Rectal smooth muscle tissue (tissue), 1 donor: Measurements from ENCODE around the gene DIS3L2.

ENCODE experiments used
- H3K27ac ChIP-seq: one replicate; pipeline ENCODE4 v1.7.0; 2013; ENCODE audit warnings: low read depth, low read length, inconsistent platforms
- H3K27me3 ChIP-seq: one replicate; pipeline ENCODE4 v1.7.0; 2013; ENCODE audit warnings: low read length; ENCODE audit not compliant: control insufficient read depth, insufficient read depth
- H3K36me3 ChIP-seq: one replicate; pipeline ENCODE4 v1.7.0; 2013; ENCODE audit warnings: low read length; ENCODE audit not compliant: control insufficient read depth, insufficient read depth
- H3K4me1 ChIP-seq: one replicate; pipeline ENCODE4 v1.7.0; 2013; ENCODE audit warnings: low read length; ENCODE audit not compliant: control insufficient read depth, insufficient read depth
- H3K4me3 ChIP-seq: one replicate; pipeline ENCODE4 v1.7.0; 2013; ENCODE audit warnings: low read length
- H3K9ac ChIP-seq: one replicate; pipeline ENCODE4 v1.7.0; 2013; ENCODE audit warnings: low read length

Gene DIS3L2

GRCh38 chr2:232126301-232127099 lies 165.0 kb downstream of the DIS3L2 start:
- no peaks in the 10 kb centered on the region for H3K4me1 ChIP-seq
- H3K4me3 ChIP-seq, result no peak overlapping the region
- H3K36me3 ChIP-seq, result no peaks in the 10 kb centered on the region
- H3K9ac ChIP-seq, result no peak overlapping the region
- H3K27ac ChIP-seq, result no peak overlapping the region
- H3K27me3 ChIP-seq, result no peaks in the 10 kb centered on the region

- H3K27ac ChIP-seq, result no peak overlapping the region
- peaks cover 3% of the 10 kb centered on the region for H3K36me3 ChIP-seq
- H3K9ac ChIP-seq, result no peak overlapping the region
- no peak overlapping the region for H3K4me3 ChIP-seq
- no peaks in the 10 kb centered on the region for H3K4me1 ChIP-seq
- H3K27me3 ChIP-seq, result no peaks in the 10 kb centered on the region
These were observed 168.0 kb downstream of the DIS3L2 start for GRCh38 chr2:232129483-232129882.

GRCh38 chr2:232132181-232132580 lies 170.7 kb downstream of the DIS3L2 start:
- Histone ChIP-seq H3K27me3 (no peaks in the 10 kb centered on the region), H3K4me1 (no peaks in the 10 kb centered on the region), H3K27ac (no peak overlapping the region), H3K36me3 (peaks cover 3% of the 10 kb centered on the region), H3K9ac (no peak overlapping the region), H3K4me3 (no peak overlapping the region)

- Histone ChIP-seq H3K9ac (no peak overlapping the region), H3K27me3 (no peaks in the 10 kb centered on the region), H3K4me3 (no peak overlapping the region), H3K36me3 (peaks cover 3% of the 10 kb centered on the region), H3K27ac (no peak overlapping the region), H3K4me1 (no peaks in the 10 kb centered on the region)
These were observed 171.6 kb downstream of the DIS3L2 start for GRCh38 chr2:232133078-232133477.

GRCh38 chr2:232134939-232135338 lies 173.4 kb downstream of the DIS3L2 start:
- Histone ChIP-seq H3K9ac (no peak overlapping the region), H3K27me3 (no peaks in the 10 kb centered on the region), H3K36me3 (peaks cover 3% of the 10 kb centered on the region), H3K4me1 (no peaks in the 10 kb centered on the region), H3K4me3 (no peak overlapping the region), H3K27ac (no peak overlapping the region)

GRCh38 chr2:232137356-232138147 lies 176.0 kb downstream of the DIS3L2 start:
- H3K4me3 ChIP-seq, result no peak overlapping the region
- no peaks in the 10 kb centered on the region for H3K4me1 ChIP-seq
- no peaks in the 10 kb centered on the region for H3K27me3 ChIP-seq
- H3K36me3 ChIP-seq, result peaks cover 3% of the 10 kb centered on the region
- no peak overlapping the region for H3K27ac ChIP-seq
- H3K9ac ChIP-seq, result no peak overlapping the region

GRCh38 chr2:232138441-232138840 lies 176.9 kb downstream of the DIS3L2 start:
- Histone ChIP-seq H3K36me3 (no peaks in the 10 kb centered on the region), H3K9ac (no peak overlapping the region), H3K4me1 (no peaks in the 10 kb centered on the region), H3K27me3 (no peaks in the 10 kb centered on the region), H3K27ac (no peak overlapping the region), H3K4me3 (no peak overlapping the region)

- Histone ChIP-seq H3K36me3 (no peaks in the 10 kb centered on the region), H3K27ac (no peak overlapping the region), H3K27me3 (no peaks in the 10 kb centered on the region), H3K9ac (no peak overlapping the region), H3K4me3 (no peak overlapping the region), H3K4me1 (no peaks in the 10 kb centered on the region)
These were observed 177.7 kb downstream of the DIS3L2 start for GRCh38 chr2:232139171-232139594.

GRCh38 chr2:232139786-232140562 lies 178.5 kb downstream of the DIS3L2 start:
- Histone ChIP-seq H3K4me1 (no peaks in the 10 kb centered on the region), H3K36me3 (no peaks in the 10 kb centered on the region), H3K9ac (no peak overlapping the region), H3K27ac (no peak overlapping the region), H3K4me3 (no peak overlapping the region), H3K27me3 (no peaks in the 10 kb centered on the region)

- no peak overlapping the region for H3K4me3 ChIP-seq
- H3K27ac ChIP-seq, result no peak overlapping the region
- no peak overlapping the region for H3K9ac ChIP-seq
- H3K4me1 ChIP-seq, result no peaks in the 10 kb centered on the region
- H3K27me3 ChIP-seq, result no peaks in the 10 kb centered on the region
- H3K36me3 ChIP-seq, result no peaks in the 10 kb centered on the region
These were observed 180.1 kb downstream of the DIS3L2 start for GRCh38 chr2:232141591-232141990.

GRCh38 chr2:232142049-232142448 lies 180.5 kb downstream of the DIS3L2 start:
- no peak overlapping the region for H3K27ac ChIP-seq
- H3K4me1 ChIP-seq, result no peaks in the 10 kb centered on the region
- no peak overlapping the region for H3K9ac ChIP-seq
- H3K36me3 ChIP-seq, result no peaks in the 10 kb centered on the region
- H3K4me3 ChIP-seq, result no peak overlapping the region
- H3K27me3 ChIP-seq, result no peaks in the 10 kb centered on the region

GRCh38 chr2:232142502-232142901 lies 181.0 kb downstream of the DIS3L2 start:
- no peak overlapping the region for H3K4me3 ChIP-seq
- H3K4me1 ChIP-seq, result no peaks in the 10 kb centered on the region
- no peak overlapping the region for H3K9ac ChIP-seq

More at GRCh38 chr2:232142502-232142901, 181.0 kb downstream of the DIS3L2 start:
- Histone ChIP-seq H3K36me3 (no peaks in the 10 kb centered on the region), H3K27me3 (no peaks in the 10 kb centered on the region), H3K27ac (no peak overlapping the region)
